HCEC 1CT (cell line): ENCODE data around the gene KLF17.
A peak's percentile ranks its signal among the peaks of the same experiment; 100 is the strongest.

Experiments
- DNase-seq: peaks from one replicate; pipeline ENCODE4 v3.0.0-alpha.2; 2017

The KLF17 gene

GRCh38 chr1:44157903-44158302 lies 39.3 kb downstream of the KLF17 start:
- no peak for DNase-seq

- DNase-seq = no peak
Measured at GRCh38 chr1:44158871-44159270, 40.2 kb downstream of the KLF17 start.

- no peak for DNase-seq
Measured at GRCh38 chr1:44161546-44161945, 42.9 kb downstream of the KLF17 start.

GRCh38 chr1:44168520-44169098 lies 50.0 kb downstream of the KLF17 start:
- DNase-seq = no peak

- peak; percentile 70 for DNase-seq
Measured at GRCh38 chr1:44170281-44170823, 51.7 kb downstream of the KLF17 start.

- no peak for DNase-seq
Measured at GRCh38 chr1:44174630-44175029, 56.0 kb downstream of the KLF17 start.
